ENCODE measurements around the gene SRMS.

SRMS gene

GRCh38 chr20:63501818-63502670 lies 45.5 kb downstream of the SRMS start:
- DNase-seq (ENCODE audit: low spot score): no peak

GRCh38 chr20:63500902-63501817 lies 46.4 kb downstream of the SRMS start:
- no peak for DNase-seq (ENCODE audit: low spot score)

- no peak for DNase-seq (ENCODE audit: low spot score)
Measured at GRCh38 chr20:63500151-63500901, 47.2 kb downstream of the SRMS start.

GRCh38 chr20:63499338-63499969 lies 48.1 kb downstream of the SRMS start:
- DNase-seq (ENCODE audit: low spot score): no peak

GRCh38 chr20:63498960-63499337 lies 48.6 kb downstream of the SRMS start, which contains the start of gene EEF1A2:
EEF1A2 (minus strand) TSS chr20:63499083; CDS start chr20:63497763, 1,320 bp downstream.
- DNase-seq (ENCODE audit: low spot score): peak; percentile 43

GRCh38 chr20:63497946-63498935 lies 49.3 kb downstream of the SRMS start:
- peak; percentile 19 for DNase-seq (ENCODE audit: low spot score)

GRCh38 chr20:63497138-63497945 lies 50.2 kb downstream of the SRMS start:
- DNase-seq (ENCODE audit: low spot score): no peak

- no peak for DNase-seq (ENCODE audit: low spot score)
Measured at GRCh38 chr20:63496596-63497120, 50.9 kb downstream of the SRMS start.

- peak; percentile 55 for DNase-seq (ENCODE audit: low spot score)
Measured at GRCh38 chr20:63495741-63496595, 51.6 kb downstream of the SRMS start.

- no peak for DNase-seq (ENCODE audit: low spot score)
Measured at GRCh38 chr20:63495167-63495720, 52.3 kb downstream of the SRMS start.

GRCh38 chr20:63494420-63495166 lies 53.0 kb downstream of the SRMS start:
- DNase-seq (ENCODE audit: low spot score): no peak

- DNase-seq (ENCODE audit: low spot score): no peak
Measured at GRCh38 chr20:63494084-63494419, 53.5 kb downstream of the SRMS start.

- no peak for DNase-seq (ENCODE audit: low spot score)
Measured at GRCh38 chr20:63493563-63494020, 54.0 kb downstream of the SRMS start.

GRCh38 chr20:63492982-63493381 lies 54.6 kb downstream of the SRMS start:
- no peak for DNase-seq (ENCODE audit: low spot score)

- DNase-seq (ENCODE audit: low spot score): no peak
Measured at GRCh38 chr20:63492518-63492917, 55.0 kb downstream of the SRMS start.

GRCh38 chr20:63491635-63492230 lies 55.8 kb downstream of the SRMS start:
- no peak for DNase-seq (ENCODE audit: low spot score)

GRCh38 chr20:63491078-63491477 lies 56.5 kb downstream of the SRMS start:
- no peak for DNase-seq (ENCODE audit: low spot score)

Measured in LoVo (cell line).